RKO (cell line): ENCODE measurements around the gene A1CF.
"Not testable (repeated sequence)": the region's sequence is repeated elsewhere in the genome, so short reads cannot be mapped to it uniquely, and the experiment has no call there.

ENCODE experiments used
- DNase-seq: peaks from one replicate; pipeline ENCODE4 v3.0.0-alpha.2; 2016; ENCODE audit warnings: low spot score

A1CF gene

GRCh38 chr10:50885097-50885859 lies at the start of gene A1CF:
Gene A1CF, minus strand, starts transcription at chr10:50885627. Its CDS starts 25,687 bp downstream, at chr10:50859940.
- no peak for DNase-seq

GRCh38 chr10:50931948-50932431 lies 46.6 kb upstream of the A1CF start:
- no peak for DNase-seq

- no peak for DNase-seq
Observed at GRCh38 chr10:50929670-50930069, 44.2 kb upstream of the A1CF start.

GRCh38 chr10:50928190-50928552 lies 42.7 kb upstream of the A1CF start:
- no peak for DNase-seq

GRCh38 chr10:50927522-50928189 lies 42.2 kb upstream of the A1CF start:
- DNase-seq: no peak

- DNase-seq: not testable (repeated sequence)
Observed at GRCh38 chr10:50923471-50923870, 38.0 kb upstream of the A1CF start.

- DNase-seq: no peak
Observed at GRCh38 chr10:50919010-50919409, 33.6 kb upstream of the A1CF start.

- DNase-seq: no peak
Observed at GRCh38 chr10:50918529-50918928, 33.1 kb upstream of the A1CF start.

- DNase-seq: no peak
Observed at GRCh38 chr10:50917486-50917885, 32.1 kb upstream of the A1CF start.

GRCh38 chr10:50909334-50910014 lies 24.0 kb upstream of the A1CF start:
- DNase-seq: no peak

- no peak for DNase-seq
Observed at GRCh38 chr10:50908366-50908765, 22.9 kb upstream of the A1CF start.

GRCh38 chr10:50905797-50906196 lies 20.4 kb upstream of the A1CF start:
- DNase-seq: not testable (repeated sequence)

GRCh38 chr10:50896721-50897120 lies 11.3 kb upstream of the A1CF start:
- no peak for DNase-seq

GRCh38 chr10:50894312-50894711 lies 8.9 kb upstream of the A1CF start:
- DNase-seq: no peak

GRCh38 chr10:50892467-50892866 lies 7.0 kb upstream of the A1CF start:
- DNase-seq: no peak

GRCh38 chr10:50884302-50884701 lies 1.1 kb downstream of the A1CF start:
- no peak for DNase-seq

- DNase-seq: no peak
Observed at GRCh38 chr10:50883629-50884028, 1.8 kb downstream of the A1CF start.

- no peak for DNase-seq
Observed at GRCh38 chr10:50882540-50882983, 2.9 kb downstream of the A1CF start.

GRCh38 chr10:50881046-50881445 lies 4.4 kb downstream of the A1CF start:
- not testable (repeated sequence) for DNase-seq

- no peak for DNase-seq
Observed at GRCh38 chr10:50876429-50876828, 9.0 kb downstream of the A1CF start.

- DNase-seq: no peak
Observed at GRCh38 chr10:50874723-50875122, 10.7 kb downstream of the A1CF start.

- DNase-seq: no peak
Observed at GRCh38 chr10:50866317-50866716, 19.1 kb downstream of the A1CF start.

- DNase-seq: no peak
Observed at GRCh38 chr10:50862719-50863118, 22.7 kb downstream of the A1CF start.
